K562 (cell line): Measurements from ENCODE around the gene TOR1AIP1. TPM values are rescaled to one million over a fixed set of nuclear protein-coding genes. Genes with fewer than 3 reads are reported as not detected.

Experiments
- ATAC-seq: fragments of 200-7000 bp; cut with Tn5 transposase; 3 replicates; pipeline ENCODE4 v1.9.1; 2020; ENCODE audit warnings: moderate library complexity
- BruUV-seq: library from RNA; stranded (reverse); fragments of 400-500 nt; replicated peaks from 2 replicates; lab custom pipeline; 2021; lab: Mats Ljungman, UMichigan
- CTCF ChIA-PET: fragments of 300-600 bp; formaldehyde crosslinking; extraction: SDS; loops from one replicate; lab custom pipeline; 2021; ENCODE audit warnings: low intra/inter-chr PET ratio; lab: Yijun Ruan, JAX
- POLR2A ChIA-PET: fragments of 300-600, 350-650 bp; sonication (Branson Sonifier 250); formaldehyde crosslinking; extraction: SDS; loops from one replicate; lab custom pipeline; 2021; ENCODE audit warnings: antibody characterized with exemption, inconsistent platforms; lab: Yijun Ruan, JAX
- DNase-seq, 4 experiments: peaks; one replicate each; pipeline versions ENCODE4 v3.0.0 to v3.0.0-alpha.2; 2011 to 2018; ENCODE audit warnings: low spot score in 3 of 4, mixed read lengths in 3 of 4; ENCODE audit errors: extremely low read depth in 1 of 4
- FAIRE-seq: peaks from 2 replicates; lab custom pipeline; 2011; peaks lifted over from hg19 to GRCh38; lab: Jason Lieb, UNC
- H2AFZ ChIP-seq: 2 replicates; pipeline ENCODE4 v1.6.0; 2011; ENCODE audit warnings: low read depth, low read length, control low read depth, inconsistent platforms
- H3K27ac ChIP-seq: fragments of 200-600 bp; 3 replicates; pipeline ENCODE4 v1.8.0; 2011; ENCODE audit warnings: low read depth, mild to moderate bottlenecking, control low read depth, inconsistent platforms, low read length, moderate library complexity, mixed read lengths; ENCODE audit errors: extremely low read depth
- H3K27me3 ChIP-seq, 2 experiments: fragments of 300-600 bp in 1 of 2; 2 replicates in 1 of 2; 3 replicates in 1 of 2; pipeline versions ENCODE4 v1.6.0 to v1.8.0; 2011; ENCODE audit warnings: inconsistent platforms in 2 of 2, low read length in 2 of 2, mild to moderate bottlenecking in 1 of 2, mixed read lengths in 1 of 2, moderate library complexity in 1 of 2; ENCODE audit not compliant: control insufficient read depth in 2 of 2, insufficient read depth in 2 of 2
- H3K36me3 ChIP-seq: fragments of 300-600 bp; 3 replicates; pipeline ENCODE4 v1.8.0; 2011; ENCODE audit warnings: mild to moderate bottlenecking, low read length, inconsistent platforms; ENCODE audit not compliant: control insufficient read depth, insufficient read depth
- H3K4me1 ChIP-seq, 2 experiments: fragments of 200-600 bp in 1 of 2; replicated peaks in 1 of 2; 2 replicates in 1 of 2; 3 replicates in 1 of 2; pipeline versions ENCODE4 v1.5.1 to v1.8.0; 2011; ENCODE audit warnings: inconsistent platforms in 2 of 2, low read length in 2 of 2, mild to moderate bottlenecking in 1 of 2, mixed read lengths in 1 of 2, moderate library complexity in 1 of 2; ENCODE audit not compliant: control insufficient read depth in 2 of 2, insufficient read depth in 2 of 2
- H3K4me2 ChIP-seq: 2 replicates; pipeline ENCODE4 v1.6.1; 2011; ENCODE audit warnings: low read length, control low read depth, inconsistent platforms, mixed read lengths; ENCODE audit not compliant: insufficient read depth
- H3K4me3 ChIP-seq: fragments of 200-600 bp; sonication (generic), shearing (Covaris generic); 2 replicates; pipeline ENCODE4 v1.5.1; 2016; ENCODE audit warnings: control low read depth, inconsistent platforms
- H3K79me2 ChIP-seq: fragments of 200-600 bp; 3 replicates; pipeline ENCODE4 v1.8.0; 2011; ENCODE audit warnings: low read length, inconsistent platforms; ENCODE audit not compliant: control insufficient read depth, insufficient read depth
- H3K9ac ChIP-seq, 2 experiments: 2 replicates each; pipeline versions ENCODE4 v1.6.0 to v1.6.1; 2011; ENCODE audit warnings: low read depth in 2 of 2, low read length in 2 of 2, control low read depth in 1 of 2, inconsistent platforms in 1 of 2, mild to moderate bottlenecking in 1 of 2, mixed read lengths in 1 of 2; ENCODE audit not compliant: insufficient read depth in 1 of 2
- H3K9me1 ChIP-seq: one replicate; pipeline ENCODE4 v1.6.0; 2011; ENCODE audit warnings: inconsistent platforms, mild to moderate bottlenecking, low read length, moderate library complexity; ENCODE audit not compliant: control insufficient read depth, insufficient read depth
- H3K9me3 ChIP-seq: replicated peaks from 2 replicates; pipeline ENCODE4 v1.5.1; 2011; ENCODE audit warnings: low read depth, low read length, inconsistent platforms; ENCODE audit not compliant: control insufficient read depth, insufficient read depth
- H4K20me1 ChIP-seq: replicated peaks from 2 replicates; pipeline ENCODE4 v1.6.1; 2011; ENCODE audit warnings: low read length, inconsistent platforms, mixed read lengths; ENCODE audit not compliant: control insufficient read depth, insufficient read depth
- MYC ChIP-seq, 2 experiments: fragments of 250-450 bp in 1 of 2; sonication (Bioruptor Pico) in 1 of 2; IDR thresholded peaks; 2 replicates each; pipeline versions ENCODE4 v1.5.1 to v1.6.1; 2012 to 2021; ENCODE audit warnings: low read depth in 2 of 2, borderline replicate concordance in 1 of 2, improper control_type of control experiment in 1 of 2, low read length in 1 of 2, mild to moderate bottlenecking in 1 of 2, moderate library complexity in 1 of 2
- RAD21 ChIP-seq, 2 experiments: fragments of 250-450 bp in 1 of 2; fragments of 450-650 bp in 1 of 2; sonication (Bioruptor Pico) in 1 of 2; formaldehyde crosslinking in 1 of 2; IDR thresholded peaks in 1 of 2; conservative IDR thresholded peaks in 1 of 2; 2 replicates each; pipeline versions ENCODE4 v1.4.0 to v1.8.0; 2020 to 2022; ENCODE audit warnings: mild to moderate bottlenecking in 2 of 2, moderate library complexity in 1 of 2
- RFX1 ChIP-seq: fragments of 450-650 bp; IDR thresholded peaks from 2 replicates; pipeline ENCODE4 v1.6.1; 2016; ENCODE audit warnings: mild to moderate bottlenecking, moderate library complexity
- SIN3A ChIP-seq, 2 experiments: fragments of 150-350 bp in 1 of 2; IDR thresholded peaks; 2 replicates each; pipeline ENCODE4 v1.6.1; 2011 to 2016; ENCODE audit warnings: borderline replicate concordance in 2 of 2, low read depth in 2 of 2, low read length in 2 of 2, mild to moderate bottlenecking in 2 of 2, moderate library complexity in 2 of 2; ENCODE audit not compliant: control insufficient read depth in 1 of 2
- SMARCB1 ChIP-seq: IDR thresholded peaks from 2 replicates; pipeline ENCODE4 v1.6.1; 2011; ENCODE audit warnings: improper control_type of control experiment, low read depth; ENCODE audit not compliant: insufficient read length
- SRSF3 ChIP-seq: fragments of 200-400 bp; formaldehyde crosslinking; IDR thresholded peaks from 2 replicates; pipeline ENCODE4 v1.6.1; 2016; ENCODE audit warnings: mild to moderate bottlenecking, low read length, moderate library complexity; ENCODE audit not compliant: insufficient read depth
- U2AF1 ChIP-seq: fragments of 200-400 bp; formaldehyde crosslinking; optimal IDR thresholded peaks from 2 replicates; pipeline ENCODE3; 2017; ENCODE audit warnings: mild to moderate bottlenecking, low read depth, low read length, moderate library complexity
- WGBS: fragments of 100-300 bp; shearing (Covaris generic); methylation state at CpG from one replicate; pipeline ENCODE4 v1.1.6; 2016; ENCODE audit warnings: low coverage, mixed read lengths; ENCODE audit not compliant: insufficient coverage; ENCODE audit errors: missing lambda C conversion rate; 5-methylcytosine and 5-hydroxymethylcytosine counted together
- in situ Hi-C: fragments of 300-500 bp; cut with MboI; formaldehyde crosslinking; loops from 4 replicates; pipeline ENCODE4 v1.15.0; 2018; ENCODE audit warnings: inconsistent platforms, mixed read lengths
- intact Hi-C: fragments of 100-400 bp; cut with micrococcal nuclease; formaldehyde crosslinking; loops from 2 replicates; pipeline ENCODE4 v1.14.2; 2022
- polyA plus RNA-seq, 8 experiments: library from polyadenylated mRNA; depleted of rRNA in 4 of 8; stranded (reverse) in 5 of 8; unstranded in 3 of 8; fragments of >200 nt; fragmentation: Nextera tagmentation in 2 of 8; fragmentation: Illumina TruSeq in 1 of 8; extraction: Ambion mirVana in 2 of 8; extraction: Trizol in 1 of 8; gene quantifications; 2 replicates each; pipeline versions ENCODE4 v1.2.1 to v1.2.3, GENCODE V29; 2011 to 2014; ENCODE audit warnings: inconsistent platforms in 1 of 8, missing spikeins in 1 of 8
- total RNA-seq, 7 experiments: library from RNA; depleted of rRNA in 6 of 7; stranded (reverse); fragments of >200 nt in 6 of 7; fragmentation: Illumina TruSeq in 2 of 7; extraction: Trizol in 2 of 7; gene quantifications; 2 replicates each; pipeline versions ENCODE4 v1.2.1 to v1.2.3, GENCODE V29; 2011 to 2021; ENCODE audit warnings: low replicate concordance in 1 of 7
- TF ChIP-seq, protein P1 (sequence below): sonication (generic); formaldehyde crosslinking; IDR thresholded peaks from 2 replicates; pipeline ENCODE4 v1.8.0; 2022; ENCODE audit warnings: mild to moderate bottlenecking, missing genetic modification reagents
- TF ChIP-seq, protein P2 (sequence below): fragments of 450-650 bp; IDR thresholded peaks from 2 replicates; pipeline ENCODE4 v1.6.1; 2018; ENCODE audit warnings: mild to moderate bottlenecking, low read depth; ENCODE audit not compliant: partially characterized antibody
- TF ChIP-seq, protein P3 (sequence below): fragments of 450-650 bp; formaldehyde crosslinking; IDR thresholded peaks from 2 replicates; pipeline ENCODE4 v1.4.0; 2022; ENCODE audit warnings: missing genetic modification characterization

TOR1AIP1 gene
- total and polyA plus RNA-seq, 9 of the 15 experiments (the other 6 are each of a cell fraction or from before 2014, with no cell fraction given), result 18.1 to 46.9 (median 35.5) TPM

DNA sequence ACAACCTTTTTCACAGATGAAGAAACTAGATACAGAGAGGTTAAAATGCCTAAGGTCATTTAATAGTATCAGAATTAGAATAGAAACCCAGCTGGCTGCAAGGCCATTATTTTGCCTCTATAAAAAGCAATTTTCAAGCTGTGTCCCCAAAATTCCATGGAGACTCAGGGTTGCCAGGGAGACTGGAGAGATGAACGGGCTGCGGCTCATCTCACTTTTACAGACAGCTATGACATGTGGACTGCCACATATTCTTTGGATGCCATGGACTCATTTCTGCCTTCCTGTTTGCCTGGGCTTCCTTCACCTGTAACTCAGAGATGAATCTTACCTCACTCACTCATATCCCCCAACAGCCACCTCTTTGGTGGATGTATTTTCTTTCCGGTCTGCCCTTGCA lies 21.4 kb upstream of the TOR1AIP1 start:
- no peak for FAIRE-seq

DNA sequence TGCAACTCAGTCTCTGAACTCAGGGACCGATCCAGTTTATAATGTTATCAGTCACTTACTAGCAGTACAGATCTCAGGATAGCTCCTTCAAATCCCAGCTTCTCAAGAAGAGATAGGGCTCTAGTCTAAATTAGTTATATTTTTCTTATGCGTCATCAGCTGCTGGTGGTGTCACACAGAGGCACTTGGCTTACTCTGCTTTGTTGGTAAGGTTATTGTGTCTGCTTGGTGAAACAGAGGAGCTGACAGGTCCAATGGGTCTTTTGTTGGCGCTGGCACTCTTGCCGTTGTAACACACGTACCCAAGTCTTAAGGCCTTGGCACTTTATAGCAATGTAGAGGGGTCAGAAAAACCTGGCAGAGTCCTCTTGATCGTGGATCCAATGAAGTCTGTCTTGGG lies 16.7 kb upstream of the TOR1AIP1 start:
- CTCF ChIA-PET, result no interaction called here
- H3K9me1 ChIP-seq, result no peaks in the 10 kb centered on the region
- intact Hi-C loops, result no loop called here
- TF ChIP-seq SMARCB1, result no peak
- no peak for TF ChIP-seq MYC (IDR thresholded peaks at IDR 0.05; ENCODE audit: low read depth, low read length)
- no peak for TF ChIP-seq MYC (CRISPR knock-in tag; IDR thresholded peaks at IDR 0.05; ENCODE audit: borderline replicate concordance, low read depth)
- TF ChIP-seq, protein P1, sequence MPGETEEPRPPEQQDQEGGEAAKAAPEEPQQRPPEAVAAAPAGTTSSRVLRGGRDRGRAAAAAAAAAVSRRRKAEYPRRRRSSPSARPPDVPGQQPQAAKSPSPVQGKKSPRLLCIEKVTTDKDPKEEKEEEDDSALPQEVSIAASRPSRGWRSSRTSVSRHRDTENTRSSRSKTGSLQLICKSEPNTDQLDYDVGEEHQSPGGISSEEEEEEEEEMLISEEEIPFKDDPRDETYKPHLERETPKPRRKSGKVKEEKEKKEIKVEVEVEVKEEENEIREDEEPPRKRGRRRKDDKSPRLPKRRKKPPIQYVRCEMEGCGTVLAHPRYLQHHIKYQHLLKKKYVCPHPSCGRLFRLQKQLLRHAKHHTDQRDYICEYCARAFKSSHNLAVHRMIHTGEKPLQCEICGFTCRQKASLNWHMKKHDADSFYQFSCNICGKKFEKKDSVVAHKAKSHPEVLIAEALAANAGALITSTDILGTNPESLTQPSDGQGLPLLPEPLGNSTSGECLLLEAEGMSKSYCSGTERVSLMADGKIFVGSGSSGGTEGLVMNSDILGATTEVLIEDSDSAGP (CRISPR knock-in tag), result no peak
- TF ChIP-seq, protein P2, sequence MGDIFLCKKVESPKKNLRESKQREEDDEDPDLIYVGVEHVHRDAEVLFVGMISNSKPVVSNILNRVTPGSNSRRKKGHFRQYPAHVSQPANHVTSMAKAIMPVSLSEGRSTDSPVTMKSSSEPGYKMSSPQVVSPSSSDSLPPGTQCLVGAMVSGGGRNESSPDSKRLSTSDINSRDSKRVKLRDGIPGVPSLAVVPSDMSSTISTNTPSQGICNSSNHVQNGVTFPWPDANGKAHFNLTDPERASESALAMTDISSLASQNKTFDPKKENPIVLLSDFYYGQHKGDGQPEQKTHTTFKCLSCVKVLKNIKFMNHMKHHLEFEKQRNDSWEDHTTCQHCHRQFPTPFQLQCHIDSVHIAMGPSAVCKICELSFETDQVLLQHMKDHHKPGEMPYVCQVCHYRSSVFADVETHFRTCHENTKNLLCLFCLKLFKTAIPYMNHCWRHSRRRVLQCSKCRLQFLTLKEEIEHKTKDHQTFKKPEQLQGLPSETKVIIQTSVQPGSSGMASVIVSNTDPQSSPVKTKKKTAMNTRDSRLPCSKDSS, result no peak
- TF ChIP-seq RAD21 (CRISPR knock-in tag; conservative IDR thresholded peaks at IDR 0.05 in 1 of 2, IDR thresholded peaks at IDR 0.05 in 1 of 2), result no peak
- TF ChIP-seq, all 486 proteins: peak for 0
- POLR2A ChIA-PET, result interaction anchor here (0.6 to 3.5 kb wide), 17 partner anchors 9 to 562 kb away, joined by 3 to 10 read pairs (median 3); partner anchors contain the start of gene TOR1AIP1
- Histone ChIP-seq H3K27ac (no peak overlapping the region), H3K4me3 (no peak overlapping the region), H3K36me3 (peaks cover 87% of the 10 kb centered on the region), H3K9ac (no peak overlapping the region), H2AFZ (no peak overlapping the region), H3K9me3 (no peaks in the 10 kb centered on the region), H3K4me1 (no peaks in the 10 kb centered on the region), H3K4me2 (no peak overlapping the region), H3K27me3 (no peaks in the 10 kb centered on the region), H3K79me2 (peaks cover 55% of the 10 kb centered on the region), H4K20me1 (0 out of 2 replicates have a peak, but pooled peaks cover 3% of the 10 kb centered on the region)
- FAIRE-seq (no peak), DNase-seq (no peak), ATAC-seq (no peak)
- no TSS peak for BruUV-seq
- 93% methylated on average over 6 of the region's 6 CpGs for WGBS
- in situ Hi-C loops, result no loop called here

More for the DNA sequence above, 21.4 kb upstream of the TOR1AIP1 start:
- H3K27me3 ChIP-seq, result no peaks in the 10 kb centered on the region
- H3K4me3 ChIP-seq, result no peak overlapping the region
- H3K9me1 ChIP-seq, result no peaks in the 10 kb centered on the region
- H3K4me1 ChIP-seq, result no peaks in the 10 kb centered on the region
- WGBS, result 92% methylated on average over 3 of the region's 3 CpGs
- TF ChIP-seq, protein P3, sequence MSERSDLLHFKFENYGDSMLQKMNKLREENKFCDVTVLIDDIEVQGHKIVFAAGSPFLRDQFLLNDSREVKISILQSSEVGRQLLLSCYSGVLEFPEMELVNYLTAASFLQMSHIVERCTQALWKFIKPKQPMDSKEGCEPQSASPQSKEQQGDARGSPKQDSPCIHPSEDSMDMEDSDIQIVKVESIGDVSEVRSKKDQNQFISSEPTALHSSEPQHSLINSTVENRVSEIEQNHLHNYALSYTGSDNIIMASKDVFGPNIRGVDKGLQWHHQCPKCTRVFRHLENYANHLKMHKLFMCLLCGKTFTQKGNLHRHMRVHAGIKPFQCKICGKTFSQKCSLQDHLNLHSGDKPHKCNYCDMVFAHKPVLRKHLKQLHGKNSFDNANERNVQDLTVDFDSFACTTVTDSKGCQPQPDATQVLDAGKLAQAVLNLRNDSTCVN (CRISPR knock-in tag), result no peak
- TF ChIP-seq RFX1 (peak; percentile 19; the same call in 1 of the 2 replicates), U2AF1 (no peak), SIN3A (IDR thresholded peaks at IDR 0.05; ENCODE audit: borderline replicate concordance in 2 of 2, control insufficient read depth in 1 of 2, low read depth in 2 of 2, low read length in 2 of 2) (no peak), SRSF3 (no peak)
- H4K20me1 ChIP-seq, result no peaks in the 10 kb centered on the region
- in situ Hi-C loops (no loop called here), intact Hi-C loops (no loop called here)
- peaks cover 20% of the 10 kb centered on the region; the same call in 2 of the 3 replicates for H3K79me2 ChIP-seq
- no peaks in the 10 kb centered on the region for H3K9me3 ChIP-seq
- no peak overlapping the region for H3K27ac ChIP-seq
- H2AFZ ChIP-seq, result no peak overlapping the region
- H3K4me2 ChIP-seq, result no peak overlapping the region
- ATAC-seq, result no peak
- DNase-seq, result no peak
- ChIA-PET POLR2A (interaction anchor here (0.5 to 1.4 kb wide), 5 partner anchors 14 to 495 kb away, joined by 3 to 6 read pairs (median 3); no protein-coding TSS in a partner anchor), CTCF (no interaction called here)
- peaks cover 61% of the 10 kb centered on the region for H3K36me3 ChIP-seq
- H3K9ac ChIP-seq, result no peak overlapping the region
- BruUV-seq, result no TSS peak
